MM.1S (cell line): ENCODE measurements around the gene CACNB3.

Experiments
- DNase-seq: peaks from one replicate; pipeline ENCODE4 v3.0.0-alpha.2; 2015
- H2AFZ ChIP-seq: fragments of 300-600 bp; sonication (generic); 2 replicates; pipeline ENCODE4 v1.6.0; 2016; ENCODE audit warnings: antibody characterized with exemption, low read length
- H3F3A ChIP-seq: fragments of 300-600 bp; sonication (generic); 2 replicates; pipeline ENCODE4 v1.6.1; 2016; ENCODE audit warnings: mild to moderate bottlenecking, antibody characterized with exemption, low read length, moderate library complexity, mixed read lengths; ENCODE audit not compliant: insufficient read depth
- H3K27ac ChIP-seq: fragments of 300-600 bp; sonication (generic); 2 replicates; pipeline ENCODE4 v1.5.1; 2016; ENCODE audit warnings: mild to moderate bottlenecking, low read length
- H3K27me3 ChIP-seq: fragments of 300-600 bp; sonication (generic); replicated peaks from 2 replicates; pipeline ENCODE4 v1.6.0; 2016; ENCODE audit warnings: low read length; ENCODE audit not compliant: insufficient read depth
- H3K36me3 ChIP-seq: fragments of 300-600 bp; sonication (generic); replicated peaks from 2 replicates; pipeline ENCODE4 v1.6.1; 2016; ENCODE audit warnings: mild to moderate bottlenecking, low read length, mixed read lengths; ENCODE audit not compliant: insufficient read depth
- H3K4me1 ChIP-seq: fragments of 300-600 bp; sonication (generic); 2 replicates; pipeline ENCODE4 v1.6.1; 2016; ENCODE audit warnings: low read length, mixed read lengths
- H3K4me2 ChIP-seq: fragments of 300-600 bp; sonication (generic); 2 replicates; pipeline ENCODE4 v1.6.0; 2016; ENCODE audit warnings: low read depth, low read length
- H3K4me3 ChIP-seq: fragments of 300-600 bp; sonication (generic); 2 replicates; pipeline ENCODE4 v1.5.1; 2016; ENCODE audit warnings: low read length, mixed read lengths
- H3K79me2 ChIP-seq: fragments of 300-600 bp; sonication (generic); 2 replicates; pipeline ENCODE4 v1.6.1; 2016; ENCODE audit warnings: mixed run types, low read length, mixed read lengths
- H3K9ac ChIP-seq: fragments of 300-600 bp; sonication (generic); 2 replicates; pipeline ENCODE4 v1.6.1; 2016; ENCODE audit warnings: low read length, mixed read lengths
- H3K9me2 ChIP-seq: fragments of 300-600 bp; sonication (generic); replicated peaks from 2 replicates; pipeline ENCODE4 v1.6.1; 2016; ENCODE audit warnings: mild to moderate bottlenecking, low read length, mixed read lengths; ENCODE audit not compliant: insufficient read depth
- H3K9me3 ChIP-seq: fragments of 300-600 bp; sonication (generic); replicated peaks from 2 replicates; pipeline ENCODE4 v1.6.1; 2016; ENCODE audit warnings: mild to moderate bottlenecking, low read length, mixed read lengths; ENCODE audit not compliant: insufficient read depth
- H4K20me1 ChIP-seq: fragments of 300-600 bp; sonication (generic); 2 replicates; pipeline ENCODE4 v1.6.1; 2016; ENCODE audit warnings: mild to moderate bottlenecking, low read length, moderate library complexity, mixed read lengths; ENCODE audit not compliant: insufficient read depth
- EZH2 ChIP-seq: fragments of 300-600 bp; sonication (generic); optimal IDR thresholded peaks from 2 replicates; pipeline ENCODE3; 2017; ENCODE audit warnings: low read depth, mild to moderate bottlenecking, antibody characterized with exemption, low read length, mixed read lengths
- EZH2phosphoT487 ChIP-seq: fragments of 300-600 bp; sonication (generic); IDR thresholded peaks from 2 replicates; pipeline ENCODE4 v1.6.1; 2018; ENCODE audit warnings: antibody characterized with exemption, low read length
- TF ChIP-seq, protein P1 (sequence below): fragments of 300-600 bp; sonication (generic); IDR thresholded peaks from 2 replicates; pipeline ENCODE4 v1.5.1; 2016; ENCODE audit warnings: antibody characterized with exemption, low read length, mixed read lengths

CACNB3 gene

DNA sequence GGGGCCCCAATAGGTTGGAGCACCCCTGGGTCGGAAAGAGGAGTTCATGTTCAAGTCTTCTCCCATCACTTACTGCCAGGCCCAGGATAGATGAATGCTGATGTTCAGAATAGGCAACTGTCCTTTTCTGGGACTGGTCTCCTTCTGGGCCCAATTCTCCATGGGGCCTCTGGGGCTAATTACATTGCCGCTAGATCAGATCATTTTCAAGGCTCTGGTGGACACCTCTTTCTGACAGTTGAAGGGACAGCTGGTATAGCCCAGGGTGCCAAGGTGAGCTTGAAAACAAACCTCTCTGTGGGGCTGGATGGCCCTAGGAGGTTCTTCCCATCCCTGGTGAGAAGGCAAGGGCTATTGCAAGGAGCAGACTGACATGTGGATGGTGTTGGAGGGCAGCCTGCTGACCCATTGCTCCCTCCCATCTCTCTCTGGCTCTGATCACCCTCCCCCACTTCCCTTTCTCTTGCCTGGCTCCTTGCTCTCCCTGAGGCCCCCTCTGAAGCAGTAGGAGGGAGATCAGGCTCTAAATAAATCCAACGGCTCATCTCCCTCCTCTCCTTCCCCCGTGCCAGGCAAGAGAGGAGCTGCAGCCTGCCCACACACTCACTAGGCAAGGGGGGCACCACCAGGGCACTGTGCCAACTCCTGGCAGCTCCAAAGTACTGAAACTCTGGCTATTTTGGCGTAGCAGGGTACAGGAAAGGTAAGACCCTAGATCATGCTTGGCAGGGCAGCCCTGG lies 1.9 kb downstream of the CACNB3 start:
- H3F3A ChIP-seq, result peaks cover 8% of the 10 kb centered on the region; the same call in 1 of the 2 replicates
- no peak for DNase-seq
- H3K27me3 ChIP-seq, result peaks cover 14% of the 10 kb centered on the region
- peaks cover 21% of the 10 kb centered on the region for H3K4me1 ChIP-seq
- no peak overlapping the region for H3K4me2 ChIP-seq
- no peaks in the 10 kb centered on the region for H3K9me3 ChIP-seq
- no peak overlapping the region for H3K9ac ChIP-seq
- no peak overlapping the region for H2AFZ ChIP-seq
- TF ChIP-seq EZH2phosphoT487 (no peak), EZH2 (no peak)
- TF ChIP-seq, protein P1, sequence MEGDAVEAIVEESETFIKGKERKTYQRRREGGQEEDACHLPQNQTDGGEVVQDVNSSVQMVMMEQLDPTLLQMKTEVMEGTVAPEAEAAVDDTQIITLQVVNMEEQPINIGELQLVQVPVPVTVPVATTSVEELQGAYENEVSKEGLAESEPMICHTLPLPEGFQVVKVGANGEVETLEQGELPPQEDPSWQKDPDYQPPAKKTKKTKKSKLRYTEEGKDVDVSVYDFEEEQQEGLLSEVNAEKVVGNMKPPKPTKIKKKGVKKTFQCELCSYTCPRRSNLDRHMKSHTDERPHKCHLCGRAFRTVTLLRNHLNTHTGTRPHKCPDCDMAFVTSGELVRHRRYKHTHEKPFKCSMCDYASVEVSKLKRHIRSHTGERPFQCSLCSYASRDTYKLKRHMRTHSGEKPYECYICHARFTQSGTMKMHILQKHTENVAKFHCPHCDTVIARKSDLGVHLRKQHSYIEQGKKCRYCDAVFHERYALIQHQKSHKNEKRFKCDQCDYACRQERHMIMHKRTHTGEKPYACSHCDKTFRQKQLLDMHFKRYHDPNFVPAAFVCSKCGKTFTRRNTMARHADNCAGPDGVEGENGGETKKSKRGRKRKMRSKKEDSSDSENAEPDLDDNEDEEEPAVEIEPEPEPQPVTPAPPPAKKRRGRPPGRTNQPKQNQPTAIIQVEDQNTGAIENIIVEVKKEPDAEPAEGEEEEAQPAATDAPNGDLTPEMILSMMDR, result no peak
- H3K79me2 ChIP-seq, result no peaks in the 10 kb centered on the region
- H3K4me3 ChIP-seq, result no peak overlapping the region
- no peaks in the 10 kb centered on the region for H3K9me2 ChIP-seq
- no peaks in the 10 kb centered on the region for H3K36me3 ChIP-seq
- H4K20me1 ChIP-seq, result no peaks in the 10 kb centered on the region
- H3K27ac ChIP-seq, result no peak overlapping the region

- no peak overlapping the region for H3K27ac ChIP-seq
- no peak for DNase-seq
- no peaks in the 10 kb centered on the region for H3K9me3 ChIP-seq
- no peak overlapping the region for H3K9ac ChIP-seq
- H3F3A ChIP-seq, result peaks cover 4% of the 10 kb centered on the region; the same call in 1 of the 2 replicates
- no peak overlapping the region for H2AFZ ChIP-seq
- H4K20me1 ChIP-seq, result no peaks in the 10 kb centered on the region
- no peak overlapping the region for H3K4me3 ChIP-seq
- no peaks in the 10 kb centered on the region for H3K9me2 ChIP-seq
- H3K79me2 ChIP-seq, result no peaks in the 10 kb centered on the region
- no peaks in the 10 kb centered on the region for H3K36me3 ChIP-seq
- TF ChIP-seq EZH2phosphoT487 (no peak), EZH2 (no peak)
- TF ChIP-seq, protein P1, result no peak
- H3K4me2 ChIP-seq, result no peak overlapping the region
- peaks cover 17% of the 10 kb centered on the region for H3K4me1 ChIP-seq
- peaks cover 7% of the 10 kb centered on the region; the same call in 1 of the 2 replicates for H3K27me3 ChIP-seq
Observed at GRCh38 chr12:48822139-48822538, 3.8 kb downstream of the CACNB3 start.

DNA sequence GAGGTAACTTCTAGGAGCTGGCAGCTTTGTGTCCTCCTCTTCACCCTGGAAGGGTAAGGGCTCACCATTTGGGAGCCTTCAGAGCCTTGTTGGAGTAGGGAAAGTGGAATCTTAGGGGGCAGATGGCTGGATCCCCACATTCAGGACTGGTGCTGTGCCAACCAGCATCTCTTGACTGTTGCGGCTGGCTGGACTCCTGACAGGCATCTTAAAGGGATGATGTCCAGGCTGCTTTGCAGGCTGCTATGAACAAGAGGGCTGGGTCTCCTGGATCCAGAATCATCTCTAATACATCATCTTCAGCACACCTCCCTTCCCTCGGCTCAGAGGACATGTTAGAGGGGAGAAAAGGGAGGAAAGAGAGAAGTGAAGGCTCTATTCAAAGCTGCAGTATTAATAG lies 4.4 kb downstream of the CACNB3 start:
- Histone ChIP-seq H3F3A (peaks cover 4% of the 10 kb centered on the region; the same call in 1 of the 2 replicates), H3K36me3 (no peaks in the 10 kb centered on the region), H3K9me2 (no peaks in the 10 kb centered on the region), H3K4me2 (no peak overlapping the region), H3K27ac (no peak overlapping the region), H3K27me3 (peaks cover 1% of the 10 kb centered on the region; the same call in 1 of the 2 replicates), H3K9me3 (no peaks in the 10 kb centered on the region), H4K20me1 (no peaks in the 10 kb centered on the region), H3K4me3 (no peak overlapping the region), H3K79me2 (no peaks in the 10 kb centered on the region), H3K9ac (no peak overlapping the region), H2AFZ (no peak overlapping the region), H3K4me1 (peaks cover 17% of the 10 kb centered on the region)
- TF ChIP-seq EZH2phosphoT487, result no peak
- TF ChIP-seq, protein P1, result no peak
- no peak for TF ChIP-seq EZH2
- DNase-seq, result no peak
